WERI-Rb-1 (cell line): ENCODE results near the gene PRKAR1B.

ENCODE experiments used
- DNase-seq: peaks from one replicate; pipeline ENCODE4 v3.0.0-alpha.2; 2020
- H3K27ac ChIP-seq: fragments of 250-450 bp; sonication (Bioruptor Pico); 2 replicates; pipeline ENCODE4 v1.5.1; 2020; ENCODE audit warnings: mild to moderate bottlenecking, moderate library complexity
- H3K27me3 ChIP-seq: fragments of 250-450 bp; sonication (Bioruptor Pico); 2 replicates; pipeline ENCODE4 v1.5.1; 2021; ENCODE audit warnings: mild to moderate bottlenecking, low read depth, moderate library complexity; ENCODE audit not compliant: insufficient read depth, severe bottlenecking
- H3K36me3 ChIP-seq: fragments of 250-450 bp; sonication (Bioruptor Pico); 2 replicates; pipeline ENCODE4 v1.5.1; 2020; ENCODE audit warnings: mild to moderate bottlenecking, moderate library complexity
- H3K4me3 ChIP-seq: 2 replicates; pipeline ENCODE4 v1.5.1; 2011; ENCODE audit warnings: low read depth, mild to moderate bottlenecking, control low read depth, low read length
- H3K9me3 ChIP-seq: fragments of 250-450 bp; sonication (Bioruptor Pico); 2 replicates; pipeline ENCODE4 v1.5.1; 2021; ENCODE audit warnings: mild to moderate bottlenecking, moderate library complexity; ENCODE audit not compliant: severe bottlenecking
- TF ChIP-seq, protein P1 (sequence below): IDR thresholded peaks from 2 replicates; pipeline ENCODE4 v1.5.1; 2011; ENCODE audit warnings: low read depth, mild to moderate bottlenecking, control low read depth, inconsistent platforms, low read length

Gene PRKAR1B

DNA sequence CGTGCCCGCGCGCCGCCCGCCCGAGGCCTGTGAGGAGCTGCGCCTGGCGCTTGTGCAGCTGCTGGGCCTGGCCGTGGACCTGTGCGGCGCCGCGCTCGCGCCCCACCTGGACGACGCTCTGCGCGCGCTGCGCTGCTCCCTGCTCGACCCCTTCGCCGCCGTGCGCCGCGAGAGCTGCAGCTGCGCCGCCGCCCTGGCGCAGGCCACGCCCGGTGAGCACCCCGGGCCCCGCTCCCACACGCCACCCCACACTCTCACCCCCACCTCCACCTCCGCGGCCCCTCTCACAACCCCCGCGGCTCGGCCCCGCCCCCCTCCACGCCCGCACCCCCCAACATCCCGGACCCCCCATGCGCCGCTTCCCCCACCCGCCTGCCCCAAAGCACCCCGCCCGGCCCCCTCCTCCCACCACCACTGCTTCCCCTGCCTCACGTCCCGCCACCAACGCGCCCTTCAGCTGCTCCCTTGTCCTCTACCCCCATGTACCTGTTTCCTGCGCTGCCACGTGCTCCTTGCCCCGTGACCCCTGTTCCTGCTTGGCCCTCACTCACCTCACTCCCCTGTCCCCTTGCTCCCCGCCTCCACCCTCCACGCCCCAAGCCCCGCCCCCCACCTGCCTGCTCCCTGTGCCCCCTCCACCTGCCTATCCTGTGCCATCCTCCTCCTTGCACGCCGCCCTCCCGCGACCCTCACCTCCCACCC lies at the start of gene PRKAR1B:
Gene PRKAR1B, minus strand, starts transcription at position 178 of the 702 bp plus-strand sequence. CDS start 15,776 bp downstream, outside the sequence.
- Histone ChIP-seq H3K9me3 (no peaks in the 10 kb centered on the region), H3K36me3 (peaks cover 32% of the 10 kb centered on the region), H3K27me3 (no peaks in the 10 kb centered on the region), H3K27ac (peak within 1 kb of the TSS; percentile 68), H3K4me3 (peak within 1 kb of the TSS; percentile 69)
- peak; percentile 30 for DNase-seq
- TF ChIP-seq, protein P1, sequence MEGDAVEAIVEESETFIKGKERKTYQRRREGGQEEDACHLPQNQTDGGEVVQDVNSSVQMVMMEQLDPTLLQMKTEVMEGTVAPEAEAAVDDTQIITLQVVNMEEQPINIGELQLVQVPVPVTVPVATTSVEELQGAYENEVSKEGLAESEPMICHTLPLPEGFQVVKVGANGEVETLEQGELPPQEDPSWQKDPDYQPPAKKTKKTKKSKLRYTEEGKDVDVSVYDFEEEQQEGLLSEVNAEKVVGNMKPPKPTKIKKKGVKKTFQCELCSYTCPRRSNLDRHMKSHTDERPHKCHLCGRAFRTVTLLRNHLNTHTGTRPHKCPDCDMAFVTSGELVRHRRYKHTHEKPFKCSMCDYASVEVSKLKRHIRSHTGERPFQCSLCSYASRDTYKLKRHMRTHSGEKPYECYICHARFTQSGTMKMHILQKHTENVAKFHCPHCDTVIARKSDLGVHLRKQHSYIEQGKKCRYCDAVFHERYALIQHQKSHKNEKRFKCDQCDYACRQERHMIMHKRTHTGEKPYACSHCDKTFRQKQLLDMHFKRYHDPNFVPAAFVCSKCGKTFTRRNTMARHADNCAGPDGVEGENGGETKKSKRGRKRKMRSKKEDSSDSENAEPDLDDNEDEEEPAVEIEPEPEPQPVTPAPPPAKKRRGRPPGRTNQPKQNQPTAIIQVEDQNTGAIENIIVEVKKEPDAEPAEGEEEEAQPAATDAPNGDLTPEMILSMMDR: no peak

DNA sequence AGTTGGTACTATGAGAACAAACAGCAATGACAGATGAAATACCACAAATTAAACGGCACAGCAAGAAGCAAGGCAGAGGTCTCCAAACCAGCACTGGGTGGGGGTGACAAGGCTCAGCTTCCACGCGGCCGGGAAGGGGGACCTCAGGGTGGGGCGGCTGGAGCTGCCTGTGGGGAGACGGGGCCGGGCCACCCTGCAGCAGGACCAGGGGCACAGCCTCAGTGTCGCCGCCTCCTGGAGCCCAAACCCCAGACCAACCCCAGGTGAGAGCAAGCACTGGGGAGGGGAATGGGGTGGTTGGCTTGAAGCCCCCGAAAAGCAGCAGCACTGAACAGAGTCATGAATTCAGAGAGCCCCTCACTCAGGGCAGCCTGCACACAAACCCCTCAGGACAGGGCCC lies 49.3 kb upstream of the PRKAR1B start:
- no peak overlapping the region for H3K27ac ChIP-seq
- no peaks in the 10 kb centered on the region for H3K9me3 ChIP-seq
- H3K4me3 ChIP-seq: no peak overlapping the region
- no peak for DNase-seq
- no peaks in the 10 kb centered on the region for H3K27me3 ChIP-seq
- peaks cover 71% of the 10 kb centered on the region for H3K36me3 ChIP-seq
- TF ChIP-seq, protein P1: no peak

DNA sequence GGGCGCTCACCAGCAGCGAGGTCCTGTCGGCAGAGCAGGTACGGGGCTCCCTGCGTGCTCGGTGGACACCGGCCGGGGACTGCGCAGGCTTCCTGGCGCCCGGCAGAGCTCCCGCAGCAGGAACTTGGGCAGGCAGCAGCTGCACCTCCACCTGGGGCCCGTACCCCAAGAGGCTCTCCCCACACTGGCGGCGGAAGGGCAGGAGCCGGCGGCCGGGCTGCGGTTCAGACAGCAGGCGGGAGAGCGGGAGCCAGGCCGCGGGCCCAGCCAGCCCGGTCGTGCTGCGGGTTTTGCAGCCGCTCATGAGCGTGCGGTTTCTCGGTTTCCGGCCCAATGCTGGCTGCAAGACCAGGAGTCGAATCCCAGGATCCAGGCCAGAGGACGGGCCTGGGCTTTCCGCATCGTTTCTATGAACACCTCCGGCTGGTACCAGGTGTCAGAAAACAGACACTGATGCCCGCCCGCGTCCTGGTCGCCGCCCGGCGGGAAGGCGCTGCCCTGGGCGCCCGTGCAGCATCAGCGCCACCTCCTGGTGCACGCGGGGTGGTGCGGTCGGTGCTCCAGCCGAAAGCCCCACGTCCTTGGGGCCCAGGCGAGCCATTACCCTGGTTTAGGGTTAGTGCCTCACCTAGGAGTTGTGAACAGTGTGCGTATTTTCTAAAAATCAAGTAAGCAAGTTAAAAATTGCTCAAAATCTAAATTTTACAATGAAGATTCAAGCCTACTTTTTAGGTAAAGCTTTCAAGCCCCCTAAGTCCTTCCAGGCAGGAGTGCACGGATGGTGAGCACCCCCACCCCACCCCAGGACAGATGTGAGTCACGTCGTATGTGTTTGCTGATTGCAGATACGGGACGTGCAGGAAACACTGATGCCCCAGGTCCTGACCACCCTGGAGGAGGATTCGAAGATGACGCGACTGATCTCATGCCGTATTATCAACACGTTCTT lies 47.4 kb upstream of the PRKAR1B start:
- Histone ChIP-seq H3K27ac (no peak overlapping the region), H3K4me3 (no peak overlapping the region), H3K36me3 (peaks cover 61% of the 10 kb centered on the region), H3K9me3 (no peaks in the 10 kb centered on the region), H3K27me3 (no peaks in the 10 kb centered on the region)
- peak; percentile 66 for DNase-seq
- TF ChIP-seq, protein P1: peak; percentile 97

DNA sequence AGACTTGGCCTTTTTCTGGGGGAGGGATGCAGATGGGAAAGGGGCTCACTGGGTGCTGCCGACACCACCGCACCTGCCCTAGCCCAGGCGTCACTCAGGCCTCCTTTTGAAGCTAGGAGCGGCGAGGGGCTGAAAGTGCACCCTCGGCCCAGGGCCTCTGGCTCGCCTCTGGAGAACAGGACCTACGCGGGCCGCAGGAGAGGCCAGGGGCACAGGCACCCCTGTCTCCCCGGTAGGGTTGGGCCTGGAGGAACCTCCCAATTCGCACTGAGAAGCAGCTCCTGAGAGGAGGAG lies 46.5 kb upstream of the PRKAR1B start:
- peaks cover 58% of the 10 kb centered on the region for H3K36me3 ChIP-seq

DNA sequence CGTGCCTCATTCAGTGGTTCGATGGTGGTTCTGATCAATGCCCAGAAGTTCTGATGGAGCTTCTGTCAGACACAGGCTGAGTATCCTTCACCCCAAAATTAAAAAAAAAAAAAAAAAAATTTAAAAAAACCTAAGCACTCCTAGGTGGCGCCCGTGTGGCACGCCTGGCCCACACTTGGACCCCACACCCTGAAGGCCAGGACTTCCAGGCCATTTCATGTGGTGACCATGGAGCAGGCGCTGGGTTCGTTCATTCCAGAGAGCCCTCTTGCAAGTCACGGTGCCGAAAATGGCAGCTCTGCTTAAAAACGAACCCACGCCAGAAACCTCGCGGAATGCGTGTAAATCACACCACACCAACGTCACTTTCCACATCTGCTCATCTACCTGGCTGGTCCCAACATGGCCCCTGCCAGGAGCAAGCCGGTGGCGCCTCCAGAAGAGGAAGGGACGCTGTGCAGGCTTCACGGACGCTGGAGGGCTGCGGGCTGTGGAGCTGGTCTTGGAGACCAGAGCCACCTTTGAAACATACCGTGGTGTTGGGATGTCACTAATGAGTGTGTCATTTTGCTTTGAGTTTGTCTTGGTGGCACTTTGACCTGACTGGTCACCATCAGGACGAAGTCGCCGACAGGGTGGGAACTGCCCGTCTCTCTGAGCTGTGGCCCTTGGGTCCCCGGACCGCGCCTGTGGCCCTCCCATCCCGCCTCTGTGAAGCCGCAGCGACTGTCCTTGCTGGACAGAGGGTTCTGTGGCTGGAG lies 46.0 kb upstream of the PRKAR1B start:
- Histone ChIP-seq H3K27ac (no peak overlapping the region), H3K27me3 (no peaks in the 10 kb centered on the region), H3K4me3 (no peak overlapping the region), H3K36me3 (peaks cover 55% of the 10 kb centered on the region), H3K9me3 (no peaks in the 10 kb centered on the region)
- DNase-seq: no peak
- TF ChIP-seq, protein P1: no peak

More for the DNA sequence above, 46.5 kb upstream of the PRKAR1B start:
- TF ChIP-seq, protein P1: no peak
- Histone ChIP-seq H3K27ac (no peak overlapping the region), H3K27me3 (no peaks in the 10 kb centered on the region), H3K4me3 (no peak overlapping the region), H3K9me3 (no peaks in the 10 kb centered on the region)
- no peak for DNase-seq
